Measurements from ENCODE around the gene NEK7.
"Not testable (repeated sequence)": the region's sequence is repeated elsewhere in the genome, so short reads cannot be mapped to it uniquely, and the experiment has no call there.

Gene NEK7

GRCh38 chr1:198128533-198128932 lies 28.3 kb upstream of the NEK7 start:
- Histone ChIP-seq H3K27ac (no peak overlapping the region), H3K4me1 (ENCODE audit: control insufficient read depth in 1 of 2, insufficient read depth in 1 of 2, low read depth in 1 of 2, low read length in 1 of 2) (no peaks in the 10 kb centered on the region), H3K9me3 (no peaks in the 10 kb centered on the region), H3K36me3 (no peaks in the 10 kb centered on the region), H3K4me3 (ENCODE audit: low read depth in 1 of 2, low read length in 1 of 2) (no peak overlapping the region), H3K27me3 (no peaks in the 10 kb centered on the region)
- TF ChIP-seq CTCF (IDR thresholded peaks at IDR 0.05) = no peak

- H3K27me3 ChIP-seq; H3K36me3 ChIP-seq; H3K27ac ChIP-seq; H3K4me3 ChIP-seq (ENCODE audit: low read depth in 1 of 2, low read length in 1 of 2); H3K4me1 ChIP-seq (ENCODE audit: control insufficient read depth in 1 of 2, insufficient read depth in 1 of 2, low read depth in 1 of 2, low read length in 1 of 2); H3K9me3 ChIP-seq: not testable (repeated sequence)
These were observed 26.7 kb upstream of the NEK7 start for GRCh38 chr1:198130053-198130452.

- no peak for TF ChIP-seq CTCF (IDR thresholded peaks at IDR 0.05)
- no peaks in the 10 kb centered on the region for H3K36me3 ChIP-seq
- H3K27ac ChIP-seq = no peak overlapping the region
- no peaks in the 10 kb centered on the region for H3K9me3 ChIP-seq
- H3K27me3 ChIP-seq = no peaks in the 10 kb centered on the region
- H3K4me1 ChIP-seq (ENCODE audit: control insufficient read depth in 1 of 2, insufficient read depth in 1 of 2, low read depth in 1 of 2, low read length in 1 of 2) = no peaks in the 10 kb centered on the region
- H3K4me3 ChIP-seq (ENCODE audit: low read depth in 1 of 2, low read length in 1 of 2) = no peak overlapping the region
These were observed 24.6 kb upstream of the NEK7 start for GRCh38 chr1:198132060-198132781.

- TF ChIP-seq CTCF (IDR thresholded peaks at IDR 0.05) = no peak
- Histone ChIP-seq H3K27ac (no peak overlapping the region), H3K36me3 (no peaks in the 10 kb centered on the region), H3K4me1 (ENCODE audit: control insufficient read depth in 1 of 2, insufficient read depth in 1 of 2, low read depth in 1 of 2, low read length in 1 of 2) (no peaks in the 10 kb centered on the region), H3K4me3 (ENCODE audit: low read depth in 1 of 2, low read length in 1 of 2) (no peak overlapping the region), H3K27me3 (no peaks in the 10 kb centered on the region), H3K9me3 (no peaks in the 10 kb centered on the region)
These were observed 22.5 kb upstream of the NEK7 start for GRCh38 chr1:198134252-198134651.

- H3K4me3 ChIP-seq (ENCODE audit: low read depth in 1 of 2, low read length in 1 of 2) = no peak overlapping the region
- no peaks in the 10 kb centered on the region for H3K9me3 ChIP-seq
- H3K36me3 ChIP-seq = no peaks in the 10 kb centered on the region
- H3K27me3 ChIP-seq = no peaks in the 10 kb centered on the region
- no peak overlapping the region for H3K27ac ChIP-seq
- TF ChIP-seq CTCF (IDR thresholded peaks at IDR 0.05) = no peak
- H3K4me1 ChIP-seq (ENCODE audit: control insufficient read depth in 1 of 2, insufficient read depth in 1 of 2, low read depth in 1 of 2, low read length in 1 of 2) = no peaks in the 10 kb centered on the region
These were observed 21.4 kb upstream of the NEK7 start for GRCh38 chr1:198135366-198135765.

GRCh38 chr1:198141668-198142351 lies 15.0 kb upstream of the NEK7 start:
- Histone ChIP-seq H3K36me3 (no peaks in the 10 kb centered on the region), H3K4me1 (ENCODE audit: control insufficient read depth in 1 of 2, insufficient read depth in 1 of 2, low read depth in 1 of 2, low read length in 1 of 2) (no peaks in the 10 kb centered on the region), H3K4me3 (ENCODE audit: low read depth in 1 of 2, low read length in 1 of 2) (no peak overlapping the region), H3K27me3 (no peaks in the 10 kb centered on the region), H3K9me3 (no peaks in the 10 kb centered on the region), H3K27ac (no peak overlapping the region)
- TF ChIP-seq CTCF (IDR thresholded peaks at IDR 0.05) = no peak
